Measurements from ENCODE around the gene ANP32A. TPM values are rescaled to one million over a fixed set of nuclear protein-coding genes. Genes with fewer than 3 reads are reported as not detected.

ANP32A gene
- total and polyA plus RNA-seq, 4 experiments from 2014 or later: 52.7 to 134 (median 99.1) TPM

DNA sequence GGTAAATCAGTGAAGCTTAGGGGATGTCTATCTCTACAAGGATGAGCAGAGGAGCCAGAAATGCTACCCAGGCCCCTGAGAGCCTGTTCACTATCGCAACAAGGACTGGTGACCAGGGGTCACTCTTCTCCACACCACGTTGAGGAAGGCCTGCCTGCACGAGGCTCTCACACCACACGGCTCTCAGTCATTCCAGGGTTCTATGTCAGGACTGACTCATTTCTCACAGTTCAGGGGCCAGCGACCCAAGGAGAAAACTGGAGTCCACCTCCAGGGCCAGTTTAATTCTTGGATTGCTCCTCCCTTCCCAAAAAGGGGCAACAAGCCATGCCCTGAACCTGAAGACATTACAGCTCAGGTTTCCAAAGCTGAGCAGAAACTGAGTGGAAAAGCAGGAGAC lies 33.9 kb downstream of the ANP32A start:
- H3K27ac ChIP-seq (ENCODE audit: low read depth, low read length): no peak overlapping the region
- Mint-ChIP-seq H3K36me3 (peaks cover 12 to 65% of the 10 kb centered on the region in 2 donors), H3K9me3 (peaks cover 0 to 1% (median 0%) of the 10 kb centered on the region in 8 donors), H3K4me3 (no peak overlapping the region), H3K4me1 (peaks cover 29 to 47% (median 38%) of the 10 kb centered on the region in 4 donors), H3K27me3 (no peaks in the 10 kb centered on the region), H3K27ac (peak overlapping the region in 2 of 7 donors; percentile 35 to 70)
- POLR2A ChIA-PET (ENCODE audit: partially characterized antibody): no interaction called here
- no peak overlapping the region for H3K4me3 ChIP-seq (ENCODE audit: low read length in 2 of 2)
- peaks cover 36% of the 10 kb centered on the region for H3K4me1 ChIP-seq (ENCODE audit: insufficient read depth, low read length)
- peaks cover 47% of the 10 kb centered on the region for H3K36me3 ChIP-seq (ENCODE audit: insufficient read depth, low read length)
- CTCF ChIA-PET (ENCODE audit: partially characterized antibody): interaction anchor here (1.6 to 10.7 kb wide), 5 partner anchors 8 to 89 kb away, joined by 3 to 89 read pairs (median 27); no protein-coding TSS in a partner anchor
- no peaks in the 10 kb centered on the region for H3K9me3 ChIP-seq (ENCODE audit: control insufficient read depth in 1 of 2, low read length in 2 of 2)
- intact Hi-C loops (cut with micrococcal nuclease): no loop called here
- no peak for DNase-seq
- no peaks in the 10 kb centered on the region for H3K27me3 ChIP-seq (ENCODE audit: insufficient read depth, low read length)

DNA sequence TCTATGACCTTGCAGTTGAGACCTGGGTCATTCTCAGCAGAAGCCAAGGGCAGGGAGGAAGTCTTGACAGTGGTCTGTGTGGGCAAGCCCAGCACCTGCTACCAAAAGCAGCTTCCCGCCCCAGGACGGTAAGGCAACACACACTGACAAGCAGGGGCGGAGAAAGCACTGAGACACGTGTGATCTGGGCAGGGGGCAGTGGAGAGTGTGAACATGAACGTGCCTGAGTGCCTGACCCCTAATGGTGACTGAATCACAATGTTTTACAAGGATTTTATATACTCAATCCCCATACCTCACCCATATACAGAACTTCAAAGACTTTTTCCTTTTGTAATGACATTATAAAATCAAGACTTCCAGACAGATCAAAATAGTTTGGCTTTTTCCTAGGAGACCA lies 35.2 kb downstream of the ANP32A start:
- Mint-ChIP-seq H3K27ac (peak overlapping the region in 6 of 7 donors; percentile 7 to 51 (median 30)), H3K36me3 (peaks cover 14 to 72% of the 10 kb centered on the region in 2 donors), H3K4me1 (peaks cover 20 to 37% (median 29%) of the 10 kb centered on the region in 4 donors), H3K9me3 (no peaks in the 10 kb centered on the region), H3K4me3 (no peak overlapping the region), H3K27me3 (no peaks in the 10 kb centered on the region)
- no peaks in the 10 kb centered on the region for H3K9me3 ChIP-seq (ENCODE audit: control insufficient read depth in 1 of 2, low read length in 2 of 2)
- ChIA-PET CTCF (ENCODE audit: partially characterized antibody) (interaction anchor here (1.1 to 10.7 kb wide), 8 partner anchors 9 to 90 kb away, joined by 3 to 89 read pairs (median 10); no protein-coding TSS in a partner anchor), POLR2A (ENCODE audit: partially characterized antibody) (interaction anchor here (1.1 to 4.5 kb wide), 3 partner anchors 32 to 91 kb away, joined by 3 to 27 read pairs (median 4); partner anchors contain the start of gene ANP32A)
- H3K4me1 ChIP-seq (ENCODE audit: insufficient read depth, low read length): peaks cover 26% of the 10 kb centered on the region
- no peak overlapping the region for H3K27ac ChIP-seq (ENCODE audit: low read depth, low read length)
- no peaks in the 10 kb centered on the region for H3K27me3 ChIP-seq (ENCODE audit: insufficient read depth, low read length)
- peaks cover 53% of the 10 kb centered on the region for H3K36me3 ChIP-seq (ENCODE audit: insufficient read depth, low read length)
- intact Hi-C loops (cut with micrococcal nuclease): no loop called here
- H3K4me3 ChIP-seq (ENCODE audit: low read length in 2 of 2): no peak overlapping the region
- DNase-seq: no peak

DNA sequence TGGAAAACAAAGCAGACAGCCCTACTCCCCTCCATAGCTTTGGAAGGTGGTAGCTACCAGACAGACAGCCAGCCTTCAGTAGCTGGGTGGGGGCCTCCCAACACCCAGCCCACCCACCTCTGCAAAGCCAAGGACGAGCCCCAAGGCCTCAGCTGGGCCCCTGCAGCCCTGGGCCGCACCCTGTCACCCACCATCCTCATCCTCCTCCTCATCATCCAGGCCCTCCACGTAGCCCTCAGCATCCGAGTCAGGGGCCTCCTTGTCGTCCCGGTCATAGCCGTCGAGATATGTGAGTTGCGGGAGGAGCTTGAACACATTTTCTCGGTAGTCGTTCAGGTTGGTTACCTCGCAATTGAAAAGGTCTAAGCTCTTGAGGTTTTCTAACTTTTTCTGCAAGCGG lies 36.5 kb downstream of the ANP32A start:
- peaks cover 21 to 77% of the 10 kb centered on the region in 2 donors for H3K36me3 Mint-ChIP-seq

DNA sequence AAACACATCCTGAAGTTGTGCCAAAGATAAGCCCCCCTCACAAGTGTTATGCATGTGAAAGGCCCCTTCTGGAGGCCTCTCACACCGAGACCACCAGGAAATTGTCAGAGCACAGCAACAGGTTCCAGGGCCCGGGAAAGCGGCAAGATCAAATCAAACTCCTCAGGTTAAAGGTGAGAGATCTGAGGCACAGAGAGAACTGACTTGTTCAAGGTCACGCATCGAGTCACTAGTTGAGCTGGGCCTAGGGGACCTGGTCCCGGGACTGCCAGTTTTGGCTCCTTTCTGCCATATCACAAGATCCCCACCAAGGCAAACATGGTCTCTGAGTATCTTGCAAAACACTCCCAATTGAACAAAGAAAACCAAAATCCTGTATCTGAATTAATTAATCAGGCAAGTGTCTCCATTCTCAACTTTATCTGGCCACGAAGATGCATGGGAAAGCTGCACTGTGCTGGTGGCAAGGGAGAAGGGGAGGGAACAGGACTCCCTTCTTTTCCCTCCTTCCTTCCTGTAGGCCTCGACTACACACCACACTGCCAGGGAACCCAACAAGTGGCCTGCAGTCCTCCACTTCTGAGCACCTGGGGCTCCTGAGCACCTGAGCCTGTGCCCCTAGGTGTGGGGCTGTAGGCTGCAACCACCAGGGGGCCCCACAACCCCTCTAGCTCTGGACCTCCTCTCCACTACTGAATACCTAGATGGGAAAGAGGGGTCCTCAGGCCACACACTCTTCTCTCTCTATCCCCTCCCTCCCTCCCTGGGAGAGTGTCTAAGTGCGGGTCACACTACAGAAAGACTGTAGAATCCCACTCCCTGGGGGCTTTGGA lies 37.3 kb downstream of the ANP32A start:
- Mint-ChIP-seq H3K4me3 (peak overlapping the region in 1 of 8 donors; percentile 8), H3K27ac (peak overlapping the region in 6 of 7 donors; percentile 12 to 89 (median 74)), H3K4me1 (peaks cover 18 to 24% (median 21%) of the 10 kb centered on the region in 4 donors), H3K9me3 (no peaks in the 10 kb centered on the region), H3K27me3 (no peaks in the 10 kb centered on the region), H3K36me3 (peaks cover 25 to 81% of the 10 kb centered on the region in 2 donors)
- no peaks in the 10 kb centered on the region for H3K9me3 ChIP-seq (ENCODE audit: control insufficient read depth in 1 of 2, low read length in 2 of 2)
- H3K4me1 ChIP-seq (ENCODE audit: insufficient read depth, low read length): peaks cover 16% of the 10 kb centered on the region
- peak; percentile 58 to 67 (median 60) for DNase-seq
- intact Hi-C loops (cut with micrococcal nuclease): loop anchor here (1.0 to 5.0 kb wide), 4 partner anchors 33 to 226 kb away; no protein-coding TSS in a partner anchor
- no peak overlapping the region for H3K4me3 ChIP-seq (ENCODE audit: low read length in 2 of 2)
- ChIA-PET POLR2A (ENCODE audit: partially characterized antibody) (interaction anchor here (1.0 to 4.5 kb wide), 3 partner anchors 11 to 92 kb away, joined by 4 to 27 read pairs (median 5); no protein-coding TSS in a partner anchor), CTCF (ENCODE audit: partially characterized antibody) (interaction anchor here (1.0 to 10.7 kb wide), 14 partner anchors 10 to 92 kb away, joined by 3 to 89 read pairs (median 5); partner anchors contain the start of gene ANP32A)
- no peak overlapping the region for H3K27ac ChIP-seq (ENCODE audit: low read depth, low read length)
- no peaks in the 10 kb centered on the region for H3K27me3 ChIP-seq (ENCODE audit: insufficient read depth, low read length)
- peaks cover 60% of the 10 kb centered on the region for H3K36me3 ChIP-seq (ENCODE audit: insufficient read depth, low read length)

More for the DNA sequence above, 36.5 kb downstream of the ANP32A start:
- Mint-ChIP-seq H3K4me1 (peaks cover 19 to 24% (median 21%) of the 10 kb centered on the region in 4 donors), H3K27ac (peak overlapping the region in 2 of 7 donors; percentile 19 to 70), H3K27me3 (no peaks in the 10 kb centered on the region), H3K9me3 (no peaks in the 10 kb centered on the region), H3K4me3 (no peak overlapping the region)
- peaks cover 60% of the 10 kb centered on the region for H3K36me3 ChIP-seq (ENCODE audit: insufficient read depth, low read length)
- CTCF ChIA-PET (ENCODE audit: partially characterized antibody): interaction anchor here (1.0 to 10.7 kb wide), 14 partner anchors 11 to 95 kb away, joined by 3 to 89 read pairs (median 5); partner anchors contain the start of gene ANP32A
- DNase-seq: no peak
- intact Hi-C loops (cut with micrococcal nuclease): loop anchor here (5.0 kb wide), 1 partner anchor 227 kb away; no protein-coding TSS in a partner anchor
- no peak overlapping the region for H3K27ac ChIP-seq (ENCODE audit: low read depth, low read length)
- H3K4me3 ChIP-seq (ENCODE audit: low read length in 2 of 2): no peak overlapping the region
- peaks cover 16% of the 10 kb centered on the region for H3K4me1 ChIP-seq (ENCODE audit: insufficient read depth, low read length)
- POLR2A ChIA-PET (ENCODE audit: partially characterized antibody): interaction anchor here (1.0 to 4.5 kb wide), 3 partner anchors 10 to 92 kb away, joined by 3 to 27 read pairs (median 5); no protein-coding TSS in a partner anchor
- H3K27me3 ChIP-seq (ENCODE audit: insufficient read depth, low read length): no peaks in the 10 kb centered on the region
- H3K9me3 ChIP-seq (ENCODE audit: control insufficient read depth in 1 of 2, low read length in 2 of 2): no peaks in the 10 kb centered on the region

DNA sequence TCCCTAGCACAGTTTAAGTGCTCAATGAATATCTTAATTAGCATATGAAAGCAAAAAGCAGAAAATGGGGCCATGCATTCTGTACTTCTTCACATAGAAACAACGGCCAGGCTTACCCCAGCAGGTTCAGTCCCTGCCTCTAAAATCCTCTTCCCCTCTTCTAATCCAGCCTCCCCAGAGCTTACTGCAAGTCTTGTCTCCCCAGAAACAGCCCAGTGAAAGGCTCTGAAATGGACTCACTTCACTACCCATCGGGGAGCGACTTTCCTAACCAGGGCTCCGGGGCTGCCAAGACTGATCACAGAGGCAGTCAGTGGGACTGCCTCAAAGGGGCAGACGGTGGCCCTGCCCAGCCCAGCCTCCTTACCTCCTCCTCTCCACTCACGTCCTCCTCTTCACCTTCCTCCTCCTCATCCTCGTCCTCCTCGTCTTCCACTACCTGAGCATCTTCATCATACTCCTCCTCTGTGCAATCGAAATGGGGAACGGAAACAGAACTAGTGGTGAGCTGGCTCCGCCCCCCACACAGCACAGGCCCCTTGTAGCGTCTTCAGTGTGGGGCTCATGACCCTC lies 38.0 kb downstream of the ANP32A start:
- DNase-seq: no peak
- Mint-ChIP-seq H3K27ac (peak overlapping the region; percentile 51 to 89 (median 77)), H3K27me3 (no peaks in the 10 kb centered on the region), H3K4me3 (peak overlapping the region in 3 of 8 donors; percentile 8 to 54 (median 48)), H3K4me1 (peaks cover 18 to 24% (median 21%) of the 10 kb centered on the region in 4 donors), H3K36me3 (peaks cover 25 to 82% of the 10 kb centered on the region in 2 donors), H3K9me3 (no peaks in the 10 kb centered on the region)
- peaks cover 16% of the 10 kb centered on the region for H3K4me1 ChIP-seq (ENCODE audit: insufficient read depth, low read length)
- H3K27ac ChIP-seq (ENCODE audit: low read depth, low read length): no peak overlapping the region
- ChIA-PET POLR2A (ENCODE audit: partially characterized antibody) (interaction anchor here (1.0 to 4.5 kb wide), 2 partner anchors 35 to 93 kb away, joined by 4 to 27 read pairs; no protein-coding TSS in a partner anchor), CTCF (ENCODE audit: partially characterized antibody) (interaction anchor here (1.0 to 10.7 kb wide), 7 partner anchors 10 to 93 kb away, joined by 3 to 89 read pairs (median 12); no protein-coding TSS in a partner anchor)
- peaks cover 60% of the 10 kb centered on the region for H3K36me3 ChIP-seq (ENCODE audit: insufficient read depth, low read length)
- H3K4me3 ChIP-seq (ENCODE audit: low read length in 2 of 2): no peak overlapping the region
- no peaks in the 10 kb centered on the region for H3K9me3 ChIP-seq (ENCODE audit: control insufficient read depth in 1 of 2, low read length in 2 of 2)
- intact Hi-C loops (cut with micrococcal nuclease): loop anchor here (1.0 to 5.0 kb wide), 4 partner anchors 34 to 225 kb away; no protein-coding TSS in a partner anchor
- no peaks in the 10 kb centered on the region for H3K27me3 ChIP-seq (ENCODE audit: insufficient read depth, low read length)

DNA sequence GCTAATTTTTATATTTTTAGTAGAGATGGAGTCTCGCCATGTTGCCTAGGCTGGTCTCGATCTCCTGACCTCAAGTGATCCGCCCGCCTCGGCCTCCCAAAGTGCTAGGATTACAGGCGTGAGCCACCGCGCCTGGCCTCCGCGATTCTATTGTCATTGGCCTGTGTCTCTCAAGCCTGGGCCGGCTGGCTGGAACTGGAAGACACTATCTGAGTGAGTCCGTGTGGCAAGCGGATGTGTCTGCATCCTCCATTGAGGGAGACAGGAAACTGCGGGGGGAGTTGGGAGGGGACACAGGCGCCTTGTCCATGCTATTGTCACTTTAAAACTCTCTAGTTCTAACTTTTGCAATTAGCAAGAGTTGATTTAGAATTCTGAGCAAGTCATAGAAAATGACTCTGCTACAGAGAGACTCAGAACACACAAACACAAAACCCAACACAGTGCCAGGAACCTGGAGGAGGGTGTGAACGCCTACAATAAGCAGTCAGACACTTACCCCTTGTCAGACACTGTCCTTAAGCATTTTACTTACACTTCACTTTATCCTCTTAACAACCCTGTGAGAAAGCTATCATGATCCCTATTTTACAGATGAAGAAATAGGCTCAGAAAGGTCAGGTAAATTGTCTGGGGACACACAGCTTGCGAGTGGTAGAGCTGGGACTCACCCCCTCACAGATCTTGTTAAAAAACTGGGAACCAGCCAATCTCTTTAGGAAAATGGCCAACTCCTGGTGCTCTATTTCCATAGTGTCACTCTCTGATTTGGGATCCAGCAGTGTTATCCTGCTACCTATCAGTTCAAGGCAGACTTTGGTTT lies 38.7 kb downstream of the ANP32A start:
- no peaks in the 10 kb centered on the region for H3K27me3 ChIP-seq (ENCODE audit: insufficient read depth, low read length)
- intact Hi-C loops (cut with micrococcal nuclease): loop anchor here (2.0 to 5.0 kb wide), 2 partner anchors 35 to 225 kb away; no protein-coding TSS in a partner anchor
- POLR2A ChIA-PET (ENCODE audit: partially characterized antibody): interaction anchor here (4.5 kb wide), 1 partner anchor 36 kb away, joined by 27 read pairs; no protein-coding TSS in a partner anchor

More for the DNA sequence above, 38.7 kb downstream of the ANP32A start:
- peak overlapping the region in 4 of 8 donors; percentile 25 to 57 (median 44) for H3K4me3 Mint-ChIP-seq
- Histone ChIP-seq H3K27ac (ENCODE audit: low read depth, low read length) (no peak overlapping the region), H3K36me3 (ENCODE audit: insufficient read depth, low read length) (peaks cover 53% of the 10 kb centered on the region), H3K4me1 (ENCODE audit: insufficient read depth, low read length) (peaks cover 16% of the 10 kb centered on the region), H3K9me3 (ENCODE audit: control insufficient read depth in 1 of 2, low read length in 2 of 2) (no peaks in the 10 kb centered on the region), H3K4me3 (ENCODE audit: low read length in 2 of 2) (no peak overlapping the region)
- no peak for DNase-seq
- H3K9me3 Mint-ChIP-seq: no peaks in the 10 kb centered on the region
- CTCF ChIA-PET (ENCODE audit: partially characterized antibody): interaction anchor here (1.0 to 10.7 kb wide), 7 partner anchors 9 to 94 kb away, joined by 3 to 89 read pairs (median 12); no protein-coding TSS in a partner anchor
- H3K4me1 Mint-ChIP-seq: peaks cover 18 to 24% (median 21%) of the 10 kb centered on the region in 4 donors
- H3K27me3 Mint-ChIP-seq: no peaks in the 10 kb centered on the region
- H3K27ac Mint-ChIP-seq: peak overlapping the region; percentile 72 to 85 (median 78)
- peaks cover 25 to 80% of the 10 kb centered on the region in 2 donors for H3K36me3 Mint-ChIP-seq
